ENCODE results near the gene MAN1A2.
A peak's percentile ranks its signal among the peaks of the same experiment; 100 is the strongest.

The MAN1A2 gene

DNA sequence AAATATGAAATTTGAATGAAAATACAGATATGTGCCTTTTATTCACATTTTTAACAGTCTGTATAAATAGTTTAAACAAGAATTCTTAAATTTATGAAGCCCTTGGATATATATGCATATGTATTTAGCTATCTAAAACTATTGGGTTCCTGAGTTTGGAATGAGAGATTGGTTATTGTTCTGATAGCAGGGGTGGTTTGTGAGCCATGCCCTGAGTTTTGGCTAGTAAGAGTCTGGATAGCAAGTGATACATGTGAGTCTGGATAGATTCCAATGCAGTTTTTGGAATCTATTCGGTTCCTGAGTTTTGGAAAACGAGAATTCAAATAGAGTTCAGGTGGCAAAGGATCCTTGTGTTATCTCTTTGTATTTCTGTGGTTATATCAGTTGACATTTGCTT is 2.8 kb downstream of the MAN1A2 start:
- H3K4me3 ChIP-seq, result peak overlapping the region; percentile 82
- H3K9ac ChIP-seq (ENCODE audit: insufficient read length), result peak overlapping the region; percentile 88

DNA sequence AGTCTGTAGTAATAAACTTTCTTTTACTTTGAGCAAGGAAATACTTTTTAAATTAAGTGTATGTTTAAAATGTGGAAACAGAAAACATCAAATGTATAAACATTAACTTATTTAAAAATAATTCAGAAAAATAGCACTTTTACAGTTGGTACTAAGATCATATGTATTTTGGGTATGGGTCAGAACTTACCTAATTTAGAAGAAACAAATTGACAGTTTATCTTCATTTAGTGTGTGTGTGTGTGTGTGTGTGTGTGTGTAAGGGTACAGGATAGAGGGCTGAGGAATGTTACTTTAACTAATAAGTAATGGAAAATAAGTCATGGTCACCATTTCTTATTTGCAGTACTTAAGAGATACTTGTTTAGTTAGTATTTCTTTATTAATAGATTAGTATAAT is 3.3 kb downstream of the MAN1A2 start:
- no peak for DNase-seq (ENCODE audit: low read depth, low spot score)
- TF ChIP-seq POLR2AphosphoS5 (IDR thresholded peaks at IDR 0.05; ENCODE audit: borderline replicate concordance, low read depth, low read length) (no peak), FOXP2 (optimal IDR thresholded peaks at IDR 0.05; ENCODE audit: control extremely low read depth, extremely low read length, insufficient read depth) (no peak), EZH2 (IDR thresholded peaks at IDR 0.05) (no peak)
- H3K4me3 ChIP-seq, result peak overlapping the region; percentile 82
- no peak overlapping the region for H3K27ac ChIP-seq
- H3K9me3 ChIP-seq (ENCODE audit: low read depth, low read length), result no peaks in the 10 kb centered on the region
- no peaks in the 10 kb centered on the region for H3K36me3 ChIP-seq (ENCODE audit: insufficient read depth, low read length)
- H3K9ac ChIP-seq (ENCODE audit: insufficient read length), result no peak overlapping the region

More for the DNA sequence above, 2.8 kb downstream of the MAN1A2 start:
- no peaks in the 10 kb centered on the region for H3K36me3 ChIP-seq (ENCODE audit: insufficient read depth, low read length)
- TF ChIP-seq EZH2 (IDR thresholded peaks at IDR 0.05) (no peak), POLR2AphosphoS5 (IDR thresholded peaks at IDR 0.05; ENCODE audit: borderline replicate concordance, low read depth, low read length) (no peak), FOXP2 (optimal IDR thresholded peaks at IDR 0.05; ENCODE audit: control extremely low read depth, extremely low read length, insufficient read depth) (no peak)
- H3K9me3 ChIP-seq (ENCODE audit: low read depth, low read length), result no peaks in the 10 kb centered on the region
- DNase-seq (ENCODE audit: low read depth, low spot score), result no peak
- no peak overlapping the region for H3K27ac ChIP-seq

DNA sequence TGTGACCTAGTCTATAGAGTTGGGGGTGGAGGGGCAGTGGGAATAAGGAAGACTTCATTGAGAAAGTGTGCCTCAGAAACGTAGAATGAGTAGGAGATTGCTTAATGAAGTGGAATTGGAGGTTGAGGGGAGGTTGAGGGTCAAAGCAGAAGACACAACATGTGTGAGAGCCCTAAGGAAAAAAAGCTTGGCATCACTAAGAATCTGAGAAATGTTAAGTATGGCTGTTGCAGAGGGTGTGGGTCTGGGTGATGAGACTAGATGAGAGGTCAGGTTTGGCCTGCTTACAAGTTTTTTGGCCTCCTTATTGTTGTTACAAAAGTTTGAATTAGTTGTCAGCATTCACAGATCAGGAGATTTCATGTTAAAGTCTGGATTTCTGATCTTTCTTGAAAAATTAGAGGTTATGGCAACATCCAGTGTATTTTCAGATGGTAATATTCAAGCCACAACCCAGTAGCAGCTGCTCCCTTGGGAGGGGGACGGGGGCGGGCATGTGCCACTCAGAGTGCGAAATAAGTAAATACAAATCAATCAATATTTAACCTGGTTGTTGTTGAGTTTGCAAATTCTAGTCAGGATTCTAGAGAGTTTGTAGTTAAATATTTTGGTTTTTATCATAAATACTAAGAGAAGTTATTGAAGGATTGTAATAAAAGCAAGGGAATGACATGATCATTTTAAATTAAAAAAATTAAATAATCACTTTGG is 4.3 kb downstream of the MAN1A2 start:
- no peak for DNase-seq (ENCODE audit: low read depth, low spot score)
- Histone ChIP-seq H3K9me3 (ENCODE audit: low read depth, low read length) (no peaks in the 10 kb centered on the region), H3K36me3 (ENCODE audit: insufficient read depth, low read length) (no peaks in the 10 kb centered on the region), H3K27ac (no peak overlapping the region), H3K9ac (ENCODE audit: insufficient read length) (no peak overlapping the region), H3K4me3 (no peak overlapping the region)
- no peak for TF ChIP-seq POLR2AphosphoS5 (IDR thresholded peaks at IDR 0.05; ENCODE audit: borderline replicate concordance, low read depth, low read length)
- TF ChIP-seq FOXP2 (optimal IDR thresholded peaks at IDR 0.05; ENCODE audit: control extremely low read depth, extremely low read length, insufficient read depth), result no peak
- no peak for TF ChIP-seq EZH2 (IDR thresholded peaks at IDR 0.05)

DNA sequence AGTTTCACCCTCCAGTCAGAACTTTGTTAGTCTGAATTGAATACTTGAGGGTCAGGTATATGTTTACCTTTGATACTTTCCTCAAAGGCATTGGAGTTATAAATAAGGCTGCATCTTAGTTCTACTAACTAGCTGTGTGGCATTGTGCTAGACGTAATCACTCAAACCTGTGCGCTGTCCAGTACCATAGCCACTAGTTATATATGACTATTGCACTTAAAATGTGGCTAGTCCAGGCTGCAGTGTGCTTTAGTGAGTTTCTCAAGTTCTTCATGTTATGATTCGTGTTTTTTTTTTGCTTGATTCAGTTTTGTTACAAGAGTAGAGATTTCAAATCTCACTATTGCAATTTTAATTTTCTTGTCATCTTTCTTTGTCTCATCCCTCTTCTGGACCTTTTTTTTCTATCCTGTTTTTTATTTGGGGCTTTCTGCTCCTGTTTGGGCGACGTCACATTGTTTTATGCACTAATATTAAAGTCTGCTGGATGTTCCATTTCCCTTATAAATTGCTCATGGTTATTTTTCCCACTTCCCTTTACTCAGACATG is 5.7 kb downstream of the MAN1A2 start:
- H3K9me3 ChIP-seq (ENCODE audit: low read depth, low read length), result no peaks in the 10 kb centered on the region
- H3K27ac ChIP-seq, result no peak overlapping the region
- H3K36me3 ChIP-seq (ENCODE audit: insufficient read depth, low read length), result no peaks in the 10 kb centered on the region
- no peak for DNase-seq (ENCODE audit: low read depth, low spot score)
- TF ChIP-seq FOXP2 (optimal IDR thresholded peaks at IDR 0.05; ENCODE audit: control extremely low read depth, extremely low read length, insufficient read depth), result no peak
- TF ChIP-seq EZH2 (IDR thresholded peaks at IDR 0.05), result no peak
- no peak for TF ChIP-seq POLR2AphosphoS5 (IDR thresholded peaks at IDR 0.05; ENCODE audit: borderline replicate concordance, low read depth, low read length)
- H3K4me3 ChIP-seq, result no peak overlapping the region
- no peak overlapping the region for H3K9ac ChIP-seq (ENCODE audit: insufficient read length)

DNA sequence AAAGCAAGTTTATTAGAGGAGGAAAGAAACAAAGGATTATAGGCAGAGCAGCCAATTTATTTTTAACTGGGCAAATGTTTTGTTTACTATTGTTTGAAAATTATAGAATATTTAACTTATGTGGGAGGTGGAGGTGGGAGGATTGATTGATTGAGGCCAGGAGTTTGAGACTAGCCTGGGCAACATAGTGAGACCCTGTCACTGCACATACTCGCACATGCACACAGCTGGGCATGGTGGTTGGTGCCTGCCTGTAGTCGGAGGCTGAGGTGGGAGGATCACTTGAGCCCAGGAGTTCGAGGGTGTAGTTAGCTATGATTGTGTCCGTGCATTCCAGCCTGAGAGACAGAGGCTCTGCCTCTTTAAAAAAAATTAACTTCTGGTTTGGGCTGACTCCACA is 6.7 kb downstream of the MAN1A2 start:
- no peak overlapping the region for H3K27ac ChIP-seq
- no peaks in the 10 kb centered on the region for H3K36me3 ChIP-seq (ENCODE audit: insufficient read depth, low read length)
- DNase-seq (ENCODE audit: low read depth, low spot score), result no peak
- H3K9me3 ChIP-seq (ENCODE audit: low read depth, low read length), result no peaks in the 10 kb centered on the region
- H3K4me3 ChIP-seq, result no peak overlapping the region
- TF ChIP-seq FOXP2 (optimal IDR thresholded peaks at IDR 0.05; ENCODE audit: control extremely low read depth, extremely low read length, insufficient read depth), result no peak
- no peak for TF ChIP-seq EZH2 (IDR thresholded peaks at IDR 0.05)
- no peak for TF ChIP-seq POLR2AphosphoS5 (IDR thresholded peaks at IDR 0.05; ENCODE audit: borderline replicate concordance, low read depth, low read length)
- no peak overlapping the region for H3K9ac ChIP-seq (ENCODE audit: insufficient read length)

DNA sequence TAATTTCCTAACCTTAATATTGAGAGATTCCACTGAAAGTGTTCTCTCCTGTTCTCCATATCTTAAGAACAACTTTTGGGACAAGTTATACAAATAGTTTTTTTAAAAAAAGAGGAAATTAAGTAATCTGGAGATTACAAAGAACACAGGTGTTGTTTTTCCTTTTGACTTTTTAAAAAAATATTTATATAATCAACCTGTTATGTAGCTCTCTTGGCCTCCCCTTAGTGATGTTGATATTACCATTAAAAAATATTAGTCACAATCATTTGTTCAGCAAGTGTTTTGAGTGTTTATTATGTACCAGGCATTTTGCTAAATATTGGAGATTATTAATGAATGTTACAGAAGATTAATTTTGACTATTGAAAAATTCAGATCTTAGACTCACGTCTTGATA is 8.1 kb downstream of the MAN1A2 start:
- no peak for DNase-seq (ENCODE audit: low read depth, low spot score)
- Histone ChIP-seq H3K36me3 (ENCODE audit: insufficient read depth, low read length) (no peaks in the 10 kb centered on the region), H3K9me3 (ENCODE audit: low read depth, low read length) (no peaks in the 10 kb centered on the region), H3K27ac (no peak overlapping the region), H3K9ac (ENCODE audit: insufficient read length) (no peak overlapping the region), H3K4me3 (no peak overlapping the region)
- TF ChIP-seq FOXP2 (optimal IDR thresholded peaks at IDR 0.05; ENCODE audit: control extremely low read depth, extremely low read length, insufficient read depth) (no peak), EZH2 (IDR thresholded peaks at IDR 0.05) (no peak), POLR2AphosphoS5 (IDR thresholded peaks at IDR 0.05; ENCODE audit: borderline replicate concordance, low read depth, low read length) (no peak)

DNA sequence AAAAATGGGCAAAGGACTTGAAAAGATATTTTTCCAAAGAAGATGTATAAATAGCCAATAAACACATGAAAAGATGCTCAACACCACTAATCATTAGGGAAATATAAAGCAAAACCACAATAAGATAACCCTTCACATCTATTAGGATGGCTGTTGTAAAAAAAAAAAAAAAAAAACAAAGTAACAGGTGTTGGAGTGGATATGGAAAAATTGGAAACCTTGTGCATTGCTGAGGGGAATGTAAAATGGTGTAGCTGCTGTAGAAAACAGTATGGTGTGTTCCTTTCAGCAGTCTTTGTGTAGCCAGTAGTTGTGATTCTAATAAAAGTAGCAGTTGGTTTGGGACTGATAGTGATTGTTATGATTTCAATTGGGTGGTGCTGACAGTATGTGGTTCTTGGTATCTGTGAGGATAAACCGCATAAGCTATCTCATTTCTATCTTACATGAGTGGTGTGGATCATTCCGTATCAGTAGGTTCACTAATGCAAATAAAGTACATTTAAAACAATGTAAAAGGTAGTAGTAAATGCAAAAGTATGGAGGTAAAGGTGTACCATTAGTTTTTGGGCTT is 19.9 kb downstream of the MAN1A2 start:
- no peak overlapping the region for H3K9ac ChIP-seq (ENCODE audit: insufficient read length)
- H3K4me3 ChIP-seq, result no peak overlapping the region
- TF ChIP-seq EZH2 (IDR thresholded peaks at IDR 0.05) (no peak), FOXP2 (optimal IDR thresholded peaks at IDR 0.05; ENCODE audit: control extremely low read depth, extremely low read length, insufficient read depth) (no peak)
- no peaks in the 10 kb centered on the region for H3K9me3 ChIP-seq (ENCODE audit: low read depth, low read length)
- DNase-seq (ENCODE audit: low read depth, low spot score), result no peak
- H3K27ac ChIP-seq, result no peak overlapping the region
- no peaks in the 10 kb centered on the region for H3K36me3 ChIP-seq (ENCODE audit: insufficient read depth, low read length)

DNA sequence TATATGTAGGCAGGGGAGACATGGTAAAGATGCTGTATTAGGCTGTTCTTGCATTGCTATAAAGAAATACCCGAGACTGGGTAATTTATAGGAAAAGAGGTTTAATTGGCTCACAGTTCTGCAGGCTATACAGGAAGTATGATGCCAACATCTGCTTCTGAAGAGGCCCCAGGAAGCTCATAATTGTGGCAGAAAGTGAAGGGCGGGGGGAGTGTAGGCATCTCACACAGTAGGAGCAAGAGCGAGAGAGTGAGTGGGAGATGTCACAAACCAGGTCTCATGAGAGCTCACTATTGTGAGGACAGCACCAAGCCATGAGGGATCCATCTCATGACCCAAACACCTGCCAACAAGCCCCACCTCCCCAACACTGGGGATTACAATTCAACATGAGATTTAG is 21.1 kb downstream of the MAN1A2 start:
- Histone ChIP-seq H3K9ac (ENCODE audit: insufficient read length) (no peak overlapping the region), H3K27ac (no peak overlapping the region)
- DNase-seq (ENCODE audit: low read depth, low spot score), result peak; percentile 32

More for the DNA sequence above, 21.1 kb downstream of the MAN1A2 start:
- H3K36me3 ChIP-seq (ENCODE audit: insufficient read depth, low read length), result no peaks in the 10 kb centered on the region
- TF ChIP-seq POLR2AphosphoS5 (IDR thresholded peaks at IDR 0.05; ENCODE audit: borderline replicate concordance, low read depth, low read length) (no peak), FOXP2 (optimal IDR thresholded peaks at IDR 0.05; ENCODE audit: control extremely low read depth, extremely low read length, insufficient read depth) (no peak), EZH2 (IDR thresholded peaks at IDR 0.05) (no peak)
- H3K9me3 ChIP-seq (ENCODE audit: low read depth, low read length), result no peaks in the 10 kb centered on the region
- no peak overlapping the region for H3K4me3 ChIP-seq
